ENCODE measurements around the gene PRR36.
A peak's percentile ranks its signal among the peaks of the same experiment; 100 is the strongest.

PRR36 gene

GRCh38 chr19:7857727-7858108 lies 16.5 kb downstream of the PRR36 start:
- WGBS (ENCODE audit: extremely low coverage, insufficient coverage, insufficient read length), result no CpG with 5 or more reads among the region's 8 CpGs
- H4K91ac ChIP-seq (ENCODE audit: low read depth, low read length), result no peak overlapping the region
- H3K4me1 ChIP-seq (ENCODE audit: control insufficient read depth in 1 of 2, insufficient read depth in 2 of 2, low read length in 2 of 2), result peaks cover 0 to 13% of the 10 kb centered on the region in 2 experiments
- H2BK12ac ChIP-seq (ENCODE audit: low read length), result no peak overlapping the region
- no peak overlapping the region for H2BK120ac ChIP-seq (ENCODE audit: insufficient read depth, low read length, poor library complexity)
- H3K9ac ChIP-seq (ENCODE audit: low read length), result no peak overlapping the region
- H3K27ac ChIP-seq (ENCODE audit: low read depth, low read length), result no peak overlapping the region
- no peak for DNase-seq
- H3K79me2 ChIP-seq (ENCODE audit: control insufficient read depth, insufficient read depth, low read length, poor library complexity), result no peaks in the 10 kb centered on the region
- no peak overlapping the region for H2BK5ac ChIP-seq (ENCODE audit: low read depth, low read length, poor library complexity)
- H3K36me3 ChIP-seq (ENCODE audit: control insufficient read depth in 1 of 2, insufficient read depth in 2 of 2, low read length in 2 of 2), result no peaks in the 10 kb centered on the region
- no peaks in the 10 kb centered on the region for H3K79me1 ChIP-seq (ENCODE audit: low read length)
- no peak overlapping the region for H3K4ac ChIP-seq (ENCODE audit: low read depth, low read length)
- no peak overlapping the region for H2AFZ ChIP-seq (ENCODE audit: insufficient read depth, low read length, poor library complexity)
- peaks cover 4% of the 10 kb centered on the region for H3K9me3 ChIP-seq (ENCODE audit: insufficient read depth, low read depth, low read length)
- H4K8ac ChIP-seq (ENCODE audit: low read depth, low read length), result no peak overlapping the region
- H3K27me3 ChIP-seq (ENCODE audit: insufficient read depth, low read length), result peaks cover 6% of the 10 kb centered on the region
- no peak overlapping the region for H3K23ac ChIP-seq (ENCODE audit: low read length)
- H3K4me3 ChIP-seq (ENCODE audit: low read depth, low read length), result no peak overlapping the region
- H3K4me2 ChIP-seq (ENCODE audit: low read length), result no peak overlapping the region
- H4K12ac ChIP-seq (ENCODE audit: low read depth, low read length), result no peak overlapping the region
- H3K14ac ChIP-seq (ENCODE audit: low read length), result no peak overlapping the region
- H2AK5ac ChIP-seq (ENCODE audit: low read length), result no peak overlapping the region
- H3K18ac ChIP-seq (ENCODE audit: low read length), result no peak overlapping the region

- no peak overlapping the region for H2AFZ ChIP-seq (ENCODE audit: insufficient read depth, low read length, poor library complexity)
- no peak overlapping the region for H4K12ac ChIP-seq (ENCODE audit: low read depth, low read length)
- no peaks in the 10 kb centered on the region for H3K79me1 ChIP-seq (ENCODE audit: low read length)
- H3K4me2 ChIP-seq (ENCODE audit: low read length), result no peak overlapping the region
- no peak overlapping the region for H2BK12ac ChIP-seq (ENCODE audit: low read length)
- no peak overlapping the region for H3K9ac ChIP-seq (ENCODE audit: low read length)
- H3K4me1 ChIP-seq (ENCODE audit: control insufficient read depth in 1 of 2, insufficient read depth in 2 of 2, low read length in 2 of 2), result peaks cover 0 to 9% of the 10 kb centered on the region in 2 experiments
- no peak overlapping the region for H3K27ac ChIP-seq (ENCODE audit: low read depth, low read length)
- no peak overlapping the region for H2AK5ac ChIP-seq (ENCODE audit: low read length)
- no peak overlapping the region for H4K8ac ChIP-seq (ENCODE audit: low read depth, low read length)
- H2BK120ac ChIP-seq (ENCODE audit: insufficient read depth, low read length, poor library complexity), result no peak overlapping the region
- no CpG with 5 or more reads among the region's 38 CpGs for WGBS (ENCODE audit: extremely low coverage, insufficient coverage, insufficient read length)
- no peak overlapping the region for H3K4ac ChIP-seq (ENCODE audit: low read depth, low read length)
- H2BK5ac ChIP-seq (ENCODE audit: low read depth, low read length, poor library complexity), result no peak overlapping the region
- no peak for DNase-seq
- H3K18ac ChIP-seq (ENCODE audit: low read length), result no peak overlapping the region
- no peak overlapping the region for H3K4me3 ChIP-seq (ENCODE audit: low read depth, low read length)
- no peaks in the 10 kb centered on the region for H3K36me3 ChIP-seq (ENCODE audit: control insufficient read depth in 1 of 2, insufficient read depth in 2 of 2, low read length in 2 of 2)
- H4K91ac ChIP-seq (ENCODE audit: low read depth, low read length), result no peak overlapping the region
- H3K79me2 ChIP-seq (ENCODE audit: control insufficient read depth, insufficient read depth, low read length, poor library complexity), result no peaks in the 10 kb centered on the region
- H3K27me3 ChIP-seq (ENCODE audit: insufficient read depth, low read length), result peaks cover 4% of the 10 kb centered on the region
- no peak overlapping the region for H3K23ac ChIP-seq (ENCODE audit: low read length)
- no peak overlapping the region for H3K14ac ChIP-seq (ENCODE audit: low read length)
- no peaks in the 10 kb centered on the region for H3K9me3 ChIP-seq (ENCODE audit: insufficient read depth, low read depth, low read length)
Measured at GRCh38 chr19:7856679-7857663, 17.2 kb downstream of the PRR36 start.

- Histone ChIP-seq H4K8ac (ENCODE audit: low read depth, low read length) (no peak overlapping the region), H2BK120ac (ENCODE audit: insufficient read depth, low read length, poor library complexity) (no peak overlapping the region), H2AK5ac (ENCODE audit: low read length) (no peak overlapping the region), H3K27me3 (ENCODE audit: insufficient read depth, low read length) (no peaks in the 10 kb centered on the region), H3K4ac (ENCODE audit: low read depth, low read length) (no peak overlapping the region), H3K9me3 (ENCODE audit: insufficient read depth, low read depth, low read length) (no peaks in the 10 kb centered on the region), H3K36me3 (ENCODE audit: control insufficient read depth in 1 of 2, insufficient read depth in 2 of 2, low read length in 2 of 2) (no peaks in the 10 kb centered on the region), H3K4me1 (ENCODE audit: control insufficient read depth in 1 of 2, insufficient read depth in 2 of 2, low read length in 2 of 2) (peaks cover 0 to 5% of the 10 kb centered on the region in 2 experiments), H3K4me3 (ENCODE audit: low read depth, low read length) (no peak overlapping the region), H4K12ac (ENCODE audit: low read depth, low read length) (no peak overlapping the region), H2BK5ac (ENCODE audit: low read depth, low read length, poor library complexity) (no peak overlapping the region), H2BK12ac (ENCODE audit: low read length) (no peak overlapping the region), H3K79me2 (ENCODE audit: control insufficient read depth, insufficient read depth, low read length, poor library complexity) (no peaks in the 10 kb centered on the region), H3K23ac (ENCODE audit: low read length) (no peak overlapping the region), H3K4me2 (ENCODE audit: low read length) (no peak overlapping the region), H3K27ac (ENCODE audit: low read depth, low read length) (no peak overlapping the region), H3K18ac (ENCODE audit: low read length) (no peak overlapping the region), H3K79me1 (ENCODE audit: low read length) (no peaks in the 10 kb centered on the region), H3K14ac (ENCODE audit: low read length) (no peak overlapping the region), H3K9ac (ENCODE audit: low read length) (peak overlapping the region; percentile 42), H4K91ac (ENCODE audit: low read depth, low read length) (no peak overlapping the region), H2AFZ (ENCODE audit: insufficient read depth, low read length, poor library complexity) (no peak overlapping the region)
- no peak for DNase-seq
- no CpG with 5 or more reads among the region's 16 CpGs for WGBS (ENCODE audit: extremely low coverage, insufficient coverage, insufficient read length)
Measured at GRCh38 chr19:7856109-7856591, 18.0 kb downstream of the PRR36 start.

GRCh38 chr19:7855426-7856108 lies 18.6 kb downstream of the PRR36 start:
- no peak overlapping the region for H3K18ac ChIP-seq (ENCODE audit: low read length)
- no peak overlapping the region for H2BK5ac ChIP-seq (ENCODE audit: low read depth, low read length, poor library complexity)
- no peak for DNase-seq
- H3K9ac ChIP-seq (ENCODE audit: low read length), result peak overlapping the region; percentile 42
- H2BK120ac ChIP-seq (ENCODE audit: insufficient read depth, low read length, poor library complexity), result no peak overlapping the region
- H3K14ac ChIP-seq (ENCODE audit: low read length), result no peak overlapping the region
- no CpG with 5 or more reads among the region's 26 CpGs for WGBS (ENCODE audit: extremely low coverage, insufficient coverage, insufficient read length)
- H3K4ac ChIP-seq (ENCODE audit: low read depth, low read length), result no peak overlapping the region
- H3K36me3 ChIP-seq (ENCODE audit: control insufficient read depth in 1 of 2, insufficient read depth in 2 of 2, low read length in 2 of 2), result no peaks in the 10 kb centered on the region
- peaks cover 0 to 5% of the 10 kb centered on the region in 2 experiments for H3K4me1 ChIP-seq (ENCODE audit: control insufficient read depth in 1 of 2, insufficient read depth in 2 of 2, low read length in 2 of 2)
- no peak overlapping the region for H2AK5ac ChIP-seq (ENCODE audit: low read length)
- no peak overlapping the region for H3K27ac ChIP-seq (ENCODE audit: low read depth, low read length)
- H4K8ac ChIP-seq (ENCODE audit: low read depth, low read length), result no peak overlapping the region
- H4K12ac ChIP-seq (ENCODE audit: low read depth, low read length), result no peak overlapping the region
- H3K9me3 ChIP-seq (ENCODE audit: insufficient read depth, low read depth, low read length), result no peaks in the 10 kb centered on the region
- no peak overlapping the region for H2BK12ac ChIP-seq (ENCODE audit: low read length)
- no peaks in the 10 kb centered on the region for H3K27me3 ChIP-seq (ENCODE audit: insufficient read depth, low read length)
- H3K79me1 ChIP-seq (ENCODE audit: low read length), result no peaks in the 10 kb centered on the region
- H3K4me2 ChIP-seq (ENCODE audit: low read length), result no peak overlapping the region
- H3K4me3 ChIP-seq (ENCODE audit: low read depth, low read length), result no peak overlapping the region
- no peak overlapping the region for H3K23ac ChIP-seq (ENCODE audit: low read length)
- H2AFZ ChIP-seq (ENCODE audit: insufficient read depth, low read length, poor library complexity), result no peak overlapping the region
- no peak overlapping the region for H4K91ac ChIP-seq (ENCODE audit: low read depth, low read length)
- no peaks in the 10 kb centered on the region for H3K79me2 ChIP-seq (ENCODE audit: control insufficient read depth, insufficient read depth, low read length, poor library complexity)

All from trophoblast cell (in vitro differentiated cells and primary cell).